GM18505 (cell line): ENCODE results near the gene RNF31.
"Not testable (repeated sequence)": the region's sequence is repeated elsewhere in the genome, so short reads cannot be mapped to it uniquely, and the experiment has no call there.

Experiments
- ATAC-seq: cut with Tn5 transposase; IDR thresholded peaks from one replicate; pipeline ENCODE4 v1.9.1; 2021; ENCODE audit not compliant: unreplicated experiment
- POLR2A ChIP-seq: IDR thresholded peaks from 4 replicates; pipeline ENCODE4 v1.6.1; 2011; ENCODE audit warnings: borderline replicate concordance; ENCODE audit not compliant: insufficient read depth, insufficient read length; ENCODE audit errors: extremely low read depth

The RNF31 gene

GRCh38 chr14:24189460-24189859 is 42.2 kb downstream of the RNF31 start:
- TF ChIP-seq POLR2A, result no peak
- ATAC-seq, result no peak

GRCh38 chr14:24190416-24190815 is 43.1 kb downstream of the RNF31 start:
- ATAC-seq, result no peak
- no peak for TF ChIP-seq POLR2A

DNA sequence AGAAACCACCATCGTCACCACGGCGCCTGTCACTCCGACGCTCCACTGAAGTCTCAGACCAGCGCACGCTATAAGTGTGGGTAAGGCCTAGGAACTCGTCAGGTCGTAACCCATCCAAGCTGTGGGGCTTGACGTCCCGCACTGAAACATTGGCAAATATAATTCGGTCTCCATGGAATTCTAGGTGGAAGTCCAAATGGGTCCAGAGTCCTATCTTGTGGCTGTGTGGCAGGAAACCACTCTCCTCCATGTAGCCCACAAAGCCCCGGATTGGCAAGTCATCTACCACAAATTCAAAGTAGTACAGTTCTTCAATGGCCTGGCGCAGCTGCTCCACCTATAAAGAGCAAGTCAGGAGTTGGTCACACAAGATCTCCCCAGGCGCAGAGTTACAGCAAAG is 45.6 kb downstream of the RNF31 start:
- no peak for TF ChIP-seq POLR2A
- ATAC-seq, result no peak

DNA sequence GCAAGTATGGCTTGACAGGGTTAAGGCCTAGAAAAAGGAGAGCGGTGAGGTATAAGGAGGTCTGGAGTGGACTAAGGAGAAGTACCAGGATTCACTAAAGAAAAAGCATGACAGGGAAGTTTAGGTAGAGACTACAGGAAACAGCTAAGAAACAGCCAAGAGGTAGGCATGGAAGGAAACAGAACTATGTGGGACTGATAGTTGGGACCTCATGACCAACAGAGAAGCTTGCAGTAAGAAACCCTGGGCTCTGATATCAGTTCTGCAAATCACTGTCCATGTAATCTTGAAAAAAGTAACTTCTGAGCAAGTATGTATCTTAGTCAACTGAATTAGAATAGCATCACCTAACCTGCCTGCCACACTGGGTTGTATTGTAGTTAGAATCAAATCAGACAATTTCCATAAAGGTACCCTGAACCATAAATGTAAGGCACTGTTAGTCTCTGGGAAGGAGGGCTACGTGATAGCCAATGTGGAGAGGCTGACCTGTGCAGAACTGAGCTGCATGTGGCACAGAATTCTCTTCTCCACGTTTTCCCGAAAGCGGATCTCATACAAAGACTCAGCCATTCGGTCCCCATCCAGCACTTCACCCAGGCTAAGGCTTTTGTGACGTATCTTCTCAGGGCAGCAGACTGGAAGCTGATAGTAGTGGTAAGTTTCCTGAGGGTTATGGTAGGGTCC is 47.0 kb downstream of the RNF31 start:
- no peak for ATAC-seq
- no peak for TF ChIP-seq POLR2A

DNA sequence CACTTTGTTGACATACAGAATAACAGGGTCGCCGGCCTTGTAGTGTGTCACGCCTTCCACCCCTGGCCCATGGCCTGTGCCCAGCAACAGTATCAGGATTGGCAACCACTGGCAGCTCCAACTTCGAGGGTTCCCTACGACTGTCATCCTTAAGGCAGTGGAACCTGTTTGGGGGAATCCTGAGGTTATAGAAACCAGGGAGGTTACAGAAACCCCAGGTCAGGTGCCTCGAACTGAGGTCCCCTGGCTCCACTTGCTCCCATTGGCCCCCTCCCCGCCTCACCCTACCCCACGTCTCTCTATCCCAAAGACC is 47.5 kb downstream of the RNF31 start:
- ATAC-seq, result no peak
- TF ChIP-seq POLR2A, result no peak

DNA sequence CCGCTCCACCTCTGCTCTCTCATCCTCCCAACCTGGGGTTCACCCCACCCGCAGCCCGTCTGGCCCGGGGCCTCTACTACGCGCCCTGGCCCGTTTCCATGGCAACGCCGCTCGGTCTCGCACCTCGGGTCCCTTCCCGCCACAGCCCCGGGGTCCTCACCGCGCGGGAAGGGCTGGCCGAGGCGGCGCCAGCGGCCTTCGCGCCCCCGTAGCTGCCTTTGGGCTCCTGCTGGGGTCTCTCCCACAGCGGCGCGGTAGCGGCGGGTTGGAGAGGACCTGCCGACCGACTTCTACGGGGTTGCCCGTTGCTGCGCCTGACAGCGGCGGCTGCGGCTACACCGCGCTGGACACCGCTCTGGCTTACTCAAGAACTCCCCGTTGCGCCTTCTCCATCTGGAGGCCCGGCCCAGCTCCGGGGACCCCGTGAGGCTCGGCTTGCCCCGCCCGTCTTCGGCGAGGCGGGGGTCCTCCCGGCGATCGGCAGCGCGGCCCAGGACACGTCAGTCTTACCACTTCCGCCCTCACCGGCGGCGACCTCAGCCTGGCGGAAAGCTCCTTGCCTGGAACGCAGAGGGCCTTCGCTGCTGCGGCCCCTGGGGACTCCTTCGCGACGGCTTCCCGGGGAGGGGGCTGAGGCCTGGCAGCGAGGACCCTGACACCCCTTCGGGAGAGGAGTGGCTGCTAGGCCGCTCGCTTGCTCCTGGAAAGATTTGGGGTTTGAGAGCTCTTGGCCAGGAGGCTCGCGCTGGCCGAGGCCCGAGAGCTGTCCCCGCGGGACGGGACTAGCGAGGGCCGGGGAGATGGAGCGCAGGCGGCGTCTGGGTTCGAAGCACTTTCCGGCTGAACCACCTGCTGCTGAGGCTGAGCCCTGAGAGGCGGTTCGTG is 48.1 kb downstream of the RNF31 start, which contains the start of gene TM9SF1:
TM9SF1 (minus strand) TSS at position 256 of the 885 bp plus-strand sequence. CDS start 422 bp downstream, outside the sequence.
- TF ChIP-seq POLR2A, result peak; percentile 76
- peak; percentile 88 for ATAC-seq

GRCh38 chr14:24196071-24197055 is 49.1 kb downstream of the RNF31 start:
- no peak for TF ChIP-seq POLR2A
- ATAC-seq, result peak; percentile 20

- ATAC-seq, result no peak
- TF ChIP-seq POLR2A, result no peak
Observed at GRCh38 chr14:24197056-24197450, 49.8 kb downstream of the RNF31 start.

DNA sequence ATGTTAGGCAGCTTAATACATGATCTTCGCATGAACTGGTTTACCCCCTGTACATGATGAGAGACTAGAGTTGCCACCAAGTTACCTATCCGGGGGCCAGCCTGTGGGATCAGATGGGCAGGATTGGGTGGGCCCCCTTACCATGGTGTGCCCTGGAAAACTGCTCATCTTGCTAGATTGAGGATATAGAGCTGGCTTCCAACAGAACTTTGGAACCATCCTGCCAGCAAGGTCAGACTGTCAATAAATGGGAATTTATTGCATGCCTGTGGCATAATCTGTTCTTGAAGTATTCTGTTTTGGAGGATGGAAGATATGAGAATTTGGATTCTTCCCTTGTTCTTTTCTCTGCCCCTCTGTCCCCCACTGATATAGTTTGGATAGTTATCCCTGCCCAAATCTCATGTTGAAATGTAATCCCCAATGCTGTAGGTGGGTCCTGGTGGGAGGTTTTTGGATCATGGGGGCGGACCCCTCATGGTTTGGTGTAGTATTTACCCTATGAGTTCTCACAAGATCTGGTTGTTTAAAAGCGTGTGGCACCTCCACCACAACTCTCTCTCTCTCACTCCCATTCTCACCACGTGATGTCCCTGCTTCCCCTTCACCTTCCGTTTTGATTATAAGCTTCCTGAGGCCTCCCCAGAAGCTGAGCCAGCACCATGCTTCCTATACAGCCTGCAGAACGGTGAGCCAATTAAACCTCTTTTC is 51.7 kb downstream of the RNF31 start:
- no peak for TF ChIP-seq POLR2A
- ATAC-seq, result no peak

GRCh38 chr14:24202538-24202937 is 55.2 kb downstream of the RNF31 start:
- not testable (repeated sequence) for ATAC-seq

DNA sequence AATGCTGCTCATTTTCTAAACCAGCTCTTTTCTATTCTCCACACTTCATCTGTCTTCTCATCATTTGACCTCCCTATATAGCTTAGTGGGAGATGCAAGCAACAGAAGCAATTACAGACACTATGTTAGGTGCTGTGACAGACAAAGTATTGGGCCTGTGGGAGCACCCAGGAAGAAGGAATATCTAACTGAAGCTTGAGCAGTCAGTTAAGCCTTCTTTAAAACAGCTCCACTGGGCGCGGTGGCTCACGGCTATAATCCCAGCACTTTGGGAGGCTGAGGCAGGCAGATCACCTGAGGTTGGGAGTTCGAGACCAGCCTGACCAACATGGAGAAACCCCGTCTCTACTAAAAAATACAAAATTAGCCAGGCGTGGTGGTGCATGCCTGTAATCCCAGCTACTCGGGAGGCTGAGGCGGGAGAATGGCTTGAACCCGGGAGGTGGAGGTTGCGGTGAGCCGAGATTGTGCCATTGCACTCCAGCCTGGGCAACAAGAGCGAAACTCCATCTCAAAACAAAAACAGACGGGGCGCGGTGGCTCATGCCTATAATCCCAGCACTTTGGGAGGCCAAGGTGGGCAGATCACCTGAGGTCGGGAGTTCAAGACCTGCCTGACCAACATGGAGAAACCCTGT is 56.1 kb downstream of the RNF31 start:
- ATAC-seq, result not testable (repeated sequence)
